K562 (cell line): ENCODE data around the gene RPS23.

ENCODE experiments used
- CTCF ChIP-seq, 3 experiments: IDR thresholded peaks in 2 of 3; conservative IDR thresholded peaks in 1 of 3; 2 replicates each; pipeline ENCODE4 v1.5.1; 2011 to 2012; ENCODE audit warnings: low read length in 3 of 3, mild to moderate bottlenecking in 3 of 3, control low read depth in 2 of 3, improper control_type of control experiment in 1 of 3, inconsistent platforms in 1 of 3, low read depth in 1 of 3, mixed read lengths in 1 of 3, moderate library complexity in 1 of 3; ENCODE audit not compliant: insufficient read depth in 2 of 3
- HOXB6 ChIP-seq: fragments of 250-450 bp; sonication (Bioruptor Pico); IDR thresholded peaks from 2 replicates; pipeline ENCODE4 v1.5.1; 2022; ENCODE audit warnings: mild to moderate bottlenecking, borderline replicate concordance
- NFIC ChIP-seq: fragments of 450-650 bp; IDR thresholded peaks from 2 replicates; pipeline ENCODE4 v1.6.1; 2017; ENCODE audit warnings: mild to moderate bottlenecking, inconsistent platforms
- RUNX1 ChIP-seq: sonication (generic); IDR thresholded peaks from 2 replicates; pipeline ENCODE4 v1.6.1; 2016; ENCODE audit warnings: antibody characterized with exemption, low read depth
- SP1 ChIP-seq: sonication (generic); formaldehyde crosslinking; IDR thresholded peaks from 2 replicates; pipeline ENCODE4 v1.8.1; 2022; ENCODE audit warnings: mild to moderate bottlenecking, missing genetic modification reagents
- SREBF2 ChIP-seq: sonication (generic); formaldehyde crosslinking; IDR thresholded peaks from 2 replicates; pipeline ENCODE4 v1.4.0; 2020; ENCODE audit warnings: mild to moderate bottlenecking, missing genetic modification reagents
- YY1 ChIP-seq, 3 experiments: IDR thresholded peaks; 2 replicates each; pipeline ENCODE4 v1.6.1; 2011; ENCODE audit warnings: low read length in 2 of 3, mild to moderate bottlenecking in 2 of 3, moderate library complexity in 2 of 3, borderline replicate concordance in 1 of 3, control low read depth in 1 of 3, low read depth in 1 of 3; ENCODE audit not compliant: insufficient read depth in 3 of 3, insufficient replicate concordance in 2 of 3, control insufficient read depth in 1 of 3, insufficient read length in 1 of 3; ENCODE audit errors: extremely low read depth in 1 of 3
- ZFP36 ChIP-seq: fragments of 150-350 bp; IDR thresholded peaks from 2 replicates; pipeline ENCODE4 v1.6.1; 2018; ENCODE audit warnings: low read length, low read depth; ENCODE audit not compliant: partially characterized antibody
- ZNF274 ChIP-seq: IDR thresholded peaks from 2 replicates; pipeline ENCODE4 v1.6.1; 2011; ENCODE audit warnings: low read depth, mild to moderate bottlenecking, low read length, moderate library complexity, borderline replicate concordance

- no peak for TF ChIP-seq RUNX1
- TF ChIP-seq ZNF274: no peak
- no peak for TF ChIP-seq NFIC
- TF ChIP-seq ZFP36: no peak
- no peak for TF ChIP-seq SP1
- no peak for TF ChIP-seq YY1 (IDR thresholded peaks at IDR 0.05; ENCODE audit: borderline replicate concordance in 1 of 3, control insufficient read depth in 1 of 3, extremely low read depth in 1 of 3, insufficient read depth in 3 of 3, insufficient read length in 1 of 3, insufficient replicate concordance in 2 of 3, low read depth in 1 of 3, low read length in 2 of 3)
- TF ChIP-seq CTCF (IDR thresholded peaks at IDR 0.05 in 2 of 3, conservative IDR thresholded peaks at IDR 0.05 in 1 of 3; ENCODE audit: insufficient read depth in 2 of 3, low read depth in 1 of 3, low read length in 3 of 3): no peak
- no peak for TF ChIP-seq HOXB6 (CRISPR knock-in tag)
- no peak for TF ChIP-seq SREBF2 (CRISPR knock-in tag)
These were observed 9.5 kb upstream of the RPS23 start for GRCh38 chr5:82287625-82288024.
